Measurements from ENCODE around the gene MTRF1L.

MTRF1L gene

DNA sequence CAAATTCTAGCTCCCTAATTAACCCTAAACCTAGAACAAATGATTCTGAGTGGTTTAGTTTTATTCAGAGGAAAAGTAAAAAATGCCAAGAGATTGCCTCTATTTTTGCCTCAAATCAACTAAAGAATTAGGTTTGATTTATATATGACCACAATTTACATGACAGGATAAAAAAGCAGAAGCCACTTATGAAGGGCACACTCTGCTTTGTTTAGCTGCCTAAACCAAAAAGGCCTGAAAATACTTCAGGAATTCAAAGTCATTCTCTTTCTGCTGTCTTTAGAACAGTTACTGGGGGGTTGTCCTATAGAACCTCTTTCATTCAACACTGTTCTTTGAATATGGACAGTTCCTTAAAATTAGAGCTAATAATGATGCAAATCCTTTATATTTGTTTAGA is 25.0 kb downstream of the MTRF1L start:
- Histone ChIP-seq H3K9ac (ENCODE audit: low read depth, low read length) (peak overlapping the region; percentile 19; the same call in 1 of the 2 replicates), H3K36me3 (ENCODE audit: insufficient read depth, low read length) (peaks cover 94% of the 10 kb centered on the region), H3K4me2 (ENCODE audit: insufficient read depth, low read length) (peak overlapping the region; percentile 63), H2AFZ (ENCODE audit: low read depth, low read length) (no peak overlapping the region), H3K79me2 (ENCODE audit: insufficient read depth, low read length) (peaks cover 100% of the 10 kb centered on the region), H3K4me1 (ENCODE audit: insufficient read depth, low read length) (peaks cover 77% of the 10 kb centered on the region), H3K27ac (ENCODE audit: low read length) (no peak overlapping the region), H3K9me3 (ENCODE audit: insufficient read depth, low read length, severe bottlenecking) (no peaks in the 10 kb centered on the region), H3K4me3 (ENCODE audit: low read depth in 1 of 2, low read length in 2 of 2) (peak overlapping the region in 1 of 2 experiments; percentile 48; a peak in 1 of 4 replicates), H4K20me1 (ENCODE audit: insufficient read depth, low read length) (peaks cover 88% of the 10 kb centered on the region), H3K27me3 (ENCODE audit: insufficient read depth, low read length, poor library complexity) (no peaks in the 10 kb centered on the region)
- TF ChIP-seq, protein P1, sequence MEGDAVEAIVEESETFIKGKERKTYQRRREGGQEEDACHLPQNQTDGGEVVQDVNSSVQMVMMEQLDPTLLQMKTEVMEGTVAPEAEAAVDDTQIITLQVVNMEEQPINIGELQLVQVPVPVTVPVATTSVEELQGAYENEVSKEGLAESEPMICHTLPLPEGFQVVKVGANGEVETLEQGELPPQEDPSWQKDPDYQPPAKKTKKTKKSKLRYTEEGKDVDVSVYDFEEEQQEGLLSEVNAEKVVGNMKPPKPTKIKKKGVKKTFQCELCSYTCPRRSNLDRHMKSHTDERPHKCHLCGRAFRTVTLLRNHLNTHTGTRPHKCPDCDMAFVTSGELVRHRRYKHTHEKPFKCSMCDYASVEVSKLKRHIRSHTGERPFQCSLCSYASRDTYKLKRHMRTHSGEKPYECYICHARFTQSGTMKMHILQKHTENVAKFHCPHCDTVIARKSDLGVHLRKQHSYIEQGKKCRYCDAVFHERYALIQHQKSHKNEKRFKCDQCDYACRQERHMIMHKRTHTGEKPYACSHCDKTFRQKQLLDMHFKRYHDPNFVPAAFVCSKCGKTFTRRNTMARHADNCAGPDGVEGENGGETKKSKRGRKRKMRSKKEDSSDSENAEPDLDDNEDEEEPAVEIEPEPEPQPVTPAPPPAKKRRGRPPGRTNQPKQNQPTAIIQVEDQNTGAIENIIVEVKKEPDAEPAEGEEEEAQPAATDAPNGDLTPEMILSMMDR (IDR thresholded peaks at IDR 0.05; ENCODE audit: borderline replicate concordance, extremely low read depth, low read length, poor library complexity, severe bottlenecking), result no peak
- DNase-seq (no peak), ATAC-seq (ENCODE audit: insufficient read depth, low read depth) (no peak)

DNA sequence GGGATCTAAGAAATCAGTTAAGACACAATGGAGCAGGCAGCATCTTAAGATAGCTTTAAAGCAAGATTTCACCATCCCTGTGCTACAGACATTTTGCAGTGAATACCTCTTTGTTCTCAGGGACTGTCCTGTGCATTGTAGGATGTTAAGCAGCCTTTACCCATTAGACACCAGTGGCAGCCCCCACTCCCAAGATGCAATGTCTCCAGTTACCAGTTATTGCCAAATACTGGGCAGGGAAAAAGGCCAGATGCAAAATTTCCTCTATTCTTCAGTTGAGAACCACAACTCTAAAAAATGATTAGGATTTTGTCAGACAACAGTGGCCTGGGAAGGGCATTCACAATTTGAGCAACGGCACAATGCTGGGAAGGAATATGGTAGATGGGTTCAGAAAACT is 25.8 kb downstream of the MTRF1L start:
- TF ChIP-seq EZH2 (IDR thresholded peaks at IDR 0.05; ENCODE audit: borderline replicate concordance, low read depth, low read length, severe bottlenecking), result no peak
- TF ChIP-seq, protein P1 (IDR thresholded peaks at IDR 0.05; ENCODE audit: borderline replicate concordance, extremely low read depth, low read length, poor library complexity, severe bottlenecking), result no peak
- H3K36me3 ChIP-seq (ENCODE audit: insufficient read depth, low read length), result peaks cover 95% of the 10 kb centered on the region
- no peak overlapping the region for H2AFZ ChIP-seq (ENCODE audit: low read depth, low read length)
- peak; percentile 20; the same call in 1 of the 3 replicates for ATAC-seq (ENCODE audit: insufficient read depth, low read depth)
- peaks cover 93% of the 10 kb centered on the region for H4K20me1 ChIP-seq (ENCODE audit: insufficient read depth, low read length)
- peak overlapping the region; percentile 63 for H3K4me2 ChIP-seq (ENCODE audit: insufficient read depth, low read length)
- peak overlapping the region; percentile 19 for H3K9ac ChIP-seq (ENCODE audit: low read depth, low read length)
- no peak for DNase-seq
- H3K27me3 ChIP-seq (ENCODE audit: insufficient read depth, low read length, poor library complexity), result no peaks in the 10 kb centered on the region
- H3K27ac ChIP-seq (ENCODE audit: low read length), result no peak overlapping the region; the same call in 1 of the 2 replicates
- H3K79me2 ChIP-seq (ENCODE audit: insufficient read depth, low read length), result peaks cover 98% of the 10 kb centered on the region
- peaks cover 77% of the 10 kb centered on the region for H3K4me1 ChIP-seq (ENCODE audit: insufficient read depth, low read length)
- peak overlapping the region in 1 of 2 experiments; percentile 48; a peak in 3 of 4 replicates for H3K4me3 ChIP-seq (ENCODE audit: low read depth in 1 of 2, low read length in 2 of 2)
- H3K9me3 ChIP-seq (ENCODE audit: insufficient read depth, low read length, severe bottlenecking), result no peaks in the 10 kb centered on the region

DNA sequence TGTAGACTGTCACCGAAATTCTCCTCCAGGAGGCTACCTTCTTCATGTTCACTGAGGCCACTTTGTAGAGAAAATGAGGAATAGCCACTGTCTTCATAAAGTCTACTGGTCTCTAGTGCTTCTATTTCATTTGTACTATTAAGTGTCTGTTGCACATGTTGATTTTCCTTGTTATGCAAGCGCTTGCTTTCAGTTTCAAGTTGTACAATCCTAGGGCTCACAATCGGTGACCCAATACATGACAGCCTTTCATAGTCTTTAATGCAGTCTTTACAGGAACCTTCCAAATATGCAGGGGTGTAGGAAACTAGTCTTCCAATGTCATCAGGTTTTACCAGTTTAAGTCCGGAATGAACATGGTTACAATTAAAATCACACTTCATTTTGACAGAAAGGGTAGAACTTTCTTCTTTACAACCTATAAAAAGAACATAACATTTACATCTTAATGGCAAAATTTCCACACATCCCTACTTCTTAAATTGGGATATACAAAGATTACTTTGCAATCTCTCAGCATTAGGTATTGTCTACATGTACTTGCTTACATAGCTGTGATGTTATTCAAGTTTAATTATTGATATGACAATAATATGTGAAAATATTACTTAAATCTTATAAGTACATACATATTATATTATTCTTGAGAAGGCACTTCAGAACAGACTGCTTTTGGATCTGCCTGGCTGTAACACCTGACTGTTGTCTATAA is 27.1 kb downstream of the MTRF1L start:
- TF ChIP-seq EZH2 (IDR thresholded peaks at IDR 0.05; ENCODE audit: borderline replicate concordance, low read depth, low read length, severe bottlenecking), result no peak
- TF ChIP-seq, protein P1 (IDR thresholded peaks at IDR 0.05; ENCODE audit: borderline replicate concordance, extremely low read depth, low read length, poor library complexity, severe bottlenecking), result no peak
- Histone ChIP-seq H3K4me3 (ENCODE audit: low read depth in 1 of 2, low read length in 2 of 2) (peak overlapping the region in 1 of 2 experiments; percentile 48; a peak in 1 of 4 replicates), H3K9me3 (ENCODE audit: insufficient read depth, low read length, severe bottlenecking) (no peaks in the 10 kb centered on the region), H3K4me1 (ENCODE audit: insufficient read depth, low read length) (peaks cover 70% of the 10 kb centered on the region), H3K4me2 (ENCODE audit: insufficient read depth, low read length) (peak overlapping the region; percentile 63), H3K79me2 (ENCODE audit: insufficient read depth, low read length) (peaks cover 90% of the 10 kb centered on the region), H3K9ac (ENCODE audit: low read depth, low read length) (0 out of 2 replicates have a peak overlapping the region, but pooled peaks have one; percentile 11), H4K20me1 (ENCODE audit: insufficient read depth, low read length) (peaks cover 90% of the 10 kb centered on the region), H2AFZ (ENCODE audit: low read depth, low read length) (no peak overlapping the region), H3K27me3 (ENCODE audit: insufficient read depth, low read length, poor library complexity) (no peaks in the 10 kb centered on the region), H3K36me3 (ENCODE audit: insufficient read depth, low read length) (peaks cover 99% of the 10 kb centered on the region), H3K27ac (ENCODE audit: low read length) (no peak overlapping the region)
- no peak for ATAC-seq (ENCODE audit: insufficient read depth, low read depth)
- DNase-seq, result no peak

Data from DND-41 (cell line).